Stimulated activated CD4-positive, alpha-beta T cell treated with anti-CD3 and anti-CD28 coated beads, Interleukin-4, amount 100 ng/mL, for 1 hour (primary cell): ENCODE results near the gene TTC21B.

Experiments used
- DNase-seq: peaks from one replicate; pipeline ENCODE4 v3.0.0-alpha.2; 2020

The TTC21B gene

GRCh38 chr2:165827921-165828276 lies 125.7 kb downstream of the TTC21B start:
- DNase-seq = no peak

- no peak for DNase-seq
Observed at GRCh38 chr2:165827016-165827920, 126.3 kb downstream of the TTC21B start.

GRCh38 chr2:165825041-165825440 lies 128.5 kb downstream of the TTC21B start:
- no peak for DNase-seq
